22Rv1 (cell line): ENCODE results near the gene VPS13D.

Source experiments
- H3K27ac ChIP-seq: fragments of 450-650 bp; 2 replicates; pipeline ENCODE4 v1.5.1; 2017
- CTCF ChIP-seq: fragments of 450-650 bp; IDR thresholded peaks from 2 replicates; pipeline ENCODE4 v1.5.1; 2017; ENCODE audit warnings: mild to moderate bottlenecking
- ZFX ChIP-seq: fragments of 450-650 bp; IDR thresholded peaks from 2 replicates; pipeline ENCODE4 v1.6.1; 2017; ENCODE audit warnings: antibody characterized with exemption, borderline replicate concordance

Gene VPS13D

GRCh38 chr1:12456979-12457378, 227.1 kb downstream of the VPS13D start:
- TF ChIP-seq ZFX (no peak), CTCF (no peak)
- H3K27ac ChIP-seq: no peak overlapping the region

GRCh38 chr1:12457771-12458170, 227.9 kb downstream of the VPS13D start:
- no peak overlapping the region for H3K27ac ChIP-seq
- TF ChIP-seq ZFX: no peak
- TF ChIP-seq CTCF: no peak

DNA sequence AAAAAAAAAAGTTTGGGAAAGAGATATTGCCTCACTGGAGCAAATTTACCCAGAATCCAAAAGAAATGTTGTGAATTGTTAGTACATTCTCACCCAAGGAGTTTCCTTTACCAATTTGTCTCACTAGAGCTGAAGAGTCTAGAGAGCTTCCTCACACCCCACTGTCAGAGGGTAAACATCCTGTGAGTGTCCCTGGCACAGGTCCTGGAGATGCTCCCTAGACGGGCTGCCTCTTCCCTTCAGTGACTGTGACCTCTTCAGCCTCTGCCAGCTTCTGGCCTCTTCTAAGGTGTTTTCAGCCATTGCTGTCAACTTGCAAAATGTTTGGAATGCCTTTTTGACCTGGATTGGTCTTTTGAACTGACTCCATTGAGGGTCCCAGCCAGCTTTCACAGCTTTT, 228.7 kb downstream of the VPS13D start:
- no peak overlapping the region for H3K27ac ChIP-seq
- TF ChIP-seq ZFX (no peak), CTCF (no peak)

GRCh38 chr1:12460121-12460520, 230.3 kb downstream of the VPS13D start:
- TF ChIP-seq CTCF (no peak), ZFX (no peak)
- H3K27ac ChIP-seq: no peak overlapping the region

GRCh38 chr1:12460911-12461621, 231.2 kb downstream of the VPS13D start:
- TF ChIP-seq ZFX: no peak
- no peak overlapping the region for H3K27ac ChIP-seq

DNA sequence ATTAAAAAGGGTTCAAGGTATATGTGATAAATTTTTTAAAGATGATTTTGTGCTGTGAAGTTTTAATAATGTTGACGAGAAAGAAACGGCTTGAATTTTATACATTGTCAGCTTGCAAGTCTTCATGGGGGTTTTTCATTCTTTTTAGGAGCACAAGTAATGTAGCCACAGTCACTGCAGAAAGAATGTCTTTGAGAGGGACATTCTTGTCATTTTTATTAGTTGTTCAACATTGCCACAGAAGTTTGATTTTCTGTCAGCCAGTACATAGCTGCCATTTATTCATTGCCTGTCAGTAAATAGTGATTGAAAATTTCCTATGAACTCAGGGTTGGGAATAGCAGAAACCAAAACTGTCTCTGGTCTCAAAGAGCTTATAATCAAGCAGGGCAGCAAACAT, 231.9 kb downstream of the VPS13D start:
- H3K27ac ChIP-seq: no peak overlapping the region
- TF ChIP-seq ZFX: no peak
- no peak for TF ChIP-seq CTCF

GRCh38 chr1:12462586-12462985, 232.8 kb downstream of the VPS13D start:
- H3K27ac ChIP-seq: no peak overlapping the region

More at GRCh38 chr1:12462586-12462985, 232.8 kb downstream of the VPS13D start:
- TF ChIP-seq CTCF (no peak), ZFX (no peak)
